ENCODE results near the gene MEF2D. TPM values are rescaled to one million over a fixed set of nuclear protein-coding genes. Genes with fewer than 3 reads are reported as not detected.

Gene MEF2D
- total RNA-seq, 2 experiments from 2014 or later: 32.1 to 33.6 TPM

GRCh38 chr1:156419854-156420204, 80.7 kb downstream of the MEF2D start:
- intact Hi-C loops (cut with DNase I, micrococcal nuclease): loop anchor here in 1 of 2 experiments (2.0 kb wide), 1 partner anchor 19 kb away; no protein-coding TSS in a partner anchor
- ChIA-PET POLR2A (no interaction called here), CTCF (interaction anchor here (0.5 to 13.8 kb wide), 8 partner anchors 9 to 237 kb away, joined by 3 to 74 read pairs (median 6); no protein-coding TSS in a partner anchor)
- no peak overlapping the region for H3K27ac Mint-ChIP-seq
- H3K9me3 Mint-ChIP-seq (ENCODE audit: low read depth): no peaks in the 10 kb centered on the region
- H3K36me3 Mint-ChIP-seq (ENCODE audit: low read depth): no peaks in the 10 kb centered on the region
- H3K4me1 Mint-ChIP-seq: peaks cover 17% of the 10 kb centered on the region
- ATAC-seq (peak; percentile 3), DNase-seq (peak; percentile 35)
- peak overlapping the region; percentile 70 for H3K4me3 Mint-ChIP-seq
- peaks cover 76% of the 10 kb centered on the region for H3K27me3 Mint-ChIP-seq

- ChIA-PET POLR2A (no interaction called here), CTCF (interaction anchor here (0.6 to 13.8 kb wide), 12 partner anchors 12 to 1094 kb away, joined by 3 to 74 read pairs (median 4); no protein-coding TSS in a partner anchor)
- peaks cover 17% of the 10 kb centered on the region for H3K4me1 Mint-ChIP-seq
- no peak for DNase-seq
- H3K27me3 Mint-ChIP-seq: peaks cover 73% of the 10 kb centered on the region
- intact Hi-C loops (cut with DNase I, micrococcal nuclease): no loop called here
- no peak overlapping the region for H3K27ac Mint-ChIP-seq
- no peaks in the 10 kb centered on the region for H3K36me3 Mint-ChIP-seq (ENCODE audit: low read depth)
- no peak overlapping the region for H3K4me3 Mint-ChIP-seq
- ATAC-seq: no peak
- H3K9me3 Mint-ChIP-seq (ENCODE audit: low read depth): no peaks in the 10 kb centered on the region
Measured at GRCh38 chr1:156418416-156419070, 82.0 kb downstream of the MEF2D start.

GRCh38 chr1:156417401-156418020, 83.1 kb downstream of the MEF2D start:
- Mint-ChIP-seq H3K9me3 (ENCODE audit: low read depth) (no peaks in the 10 kb centered on the region), H3K27ac (no peak overlapping the region), H3K4me1 (peaks cover 17% of the 10 kb centered on the region), H3K27me3 (peaks cover 64% of the 10 kb centered on the region), H3K36me3 (ENCODE audit: low read depth) (no peaks in the 10 kb centered on the region), H3K4me3 (no peak overlapping the region)
- DNase-seq: no peak
- CTCF ChIA-PET: interaction anchor here (1.0 to 13.8 kb wide), 2 partner anchors 32 to 37 kb away, joined by 6 to 74 read pairs; no protein-coding TSS in a partner anchor
- ATAC-seq: no peak
- POLR2A ChIA-PET: interaction anchor here (0.6 kb wide), 1 partner anchor 95 kb away, joined by 5 read pairs; no protein-coding TSS in a partner anchor
- intact Hi-C loops (cut with DNase I, micrococcal nuclease): no loop called here

DNA sequence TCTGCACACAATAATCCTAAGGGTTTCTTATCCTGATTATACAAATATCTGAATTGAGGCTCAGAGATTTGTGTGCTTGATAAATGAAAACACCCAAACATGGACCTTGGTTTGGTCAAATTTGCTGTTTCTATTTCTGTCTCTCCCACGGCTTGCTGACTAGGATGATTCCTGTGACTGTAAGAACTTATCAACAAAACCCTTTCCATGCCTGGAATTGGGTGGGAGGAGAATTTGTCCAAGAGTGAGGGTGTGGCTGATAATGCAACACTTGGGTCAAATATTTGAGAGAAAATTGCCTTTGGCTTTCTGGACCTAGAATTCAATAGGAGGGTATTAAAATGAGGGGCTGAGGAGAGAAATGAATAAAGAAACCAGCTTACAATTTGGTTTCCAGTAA, 83.6 kb downstream of the MEF2D start:
- peaks cover 16% of the 10 kb centered on the region for H3K4me1 Mint-ChIP-seq
- H3K36me3 Mint-ChIP-seq (ENCODE audit: low read depth): no peaks in the 10 kb centered on the region
- no peaks in the 10 kb centered on the region for H3K9me3 Mint-ChIP-seq (ENCODE audit: low read depth)
- DNase-seq (no peak), ATAC-seq (no peak)
- intact Hi-C loops (cut with DNase I, micrococcal nuclease): no loop called here
- POLR2A ChIA-PET: interaction anchor here (0.6 kb wide), 1 partner anchor 96 kb away, joined by 5 read pairs; no protein-coding TSS in a partner anchor
- H3K27ac Mint-ChIP-seq: no peak overlapping the region
- CTCF ChIA-PET: interaction anchor here (3.0 to 13.8 kb wide), 2 partner anchors 29 to 31 kb away, joined by 16 to 74 read pairs; no protein-coding TSS in a partner anchor
- H3K4me3 Mint-ChIP-seq: no peak overlapping the region
- H3K27me3 Mint-ChIP-seq: peaks cover 62% of the 10 kb centered on the region

DNA sequence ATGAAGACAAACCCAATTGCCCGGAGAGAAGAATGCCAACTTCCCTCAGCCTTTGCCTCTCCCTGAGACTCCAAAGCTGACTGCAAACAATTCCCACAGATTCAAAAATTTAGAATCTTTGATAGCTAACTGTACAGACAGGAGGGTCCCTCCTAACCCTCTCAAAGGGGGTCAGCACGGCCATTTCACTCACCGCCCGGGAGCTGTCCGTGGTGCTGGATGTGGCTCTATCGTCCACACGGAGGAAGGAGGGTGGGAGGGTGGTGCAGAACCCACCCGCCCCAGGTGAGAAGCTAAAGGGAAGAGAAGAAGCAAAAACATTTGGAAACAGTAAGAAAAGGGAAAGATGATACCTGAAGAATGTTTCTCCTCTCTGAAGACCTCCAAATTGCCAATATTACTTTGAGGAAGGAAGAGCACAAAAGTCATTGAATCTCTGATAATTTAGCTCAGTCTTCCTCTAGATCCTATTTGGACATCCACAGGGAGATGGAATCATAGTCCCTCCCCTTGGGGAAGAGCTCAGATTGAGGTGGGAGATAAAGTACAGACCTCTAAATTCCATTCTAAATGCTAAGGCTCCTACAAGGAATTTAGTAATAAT, 86.0 kb downstream of the MEF2D start:
- POLR2A ChIA-PET: interaction anchor here (0.6 kb wide), 1 partner anchor 87 kb away, joined by 3 read pairs; no protein-coding TSS in a partner anchor
- peak; percentile 57 for DNase-seq
- Mint-ChIP-seq H3K27ac (no peak overlapping the region), H3K36me3 (ENCODE audit: low read depth) (no peaks in the 10 kb centered on the region), H3K27me3 (peaks cover 44% of the 10 kb centered on the region), H3K9me3 (ENCODE audit: low read depth) (no peaks in the 10 kb centered on the region), H3K4me3 (no peak overlapping the region), H3K4me1 (peaks cover under 1% of the 10 kb centered on the region)
- CTCF ChIA-PET: interaction anchor here (0.9 to 13.8 kb wide), 6 partner anchors 13 to 210 kb away, joined by 4 to 74 read pairs (median 4); no protein-coding TSS in a partner anchor
- intact Hi-C loops (cut with DNase I, micrococcal nuclease): no loop called here
- no peak for ATAC-seq

Small RNAs within 50 kb of the gene (microRNA-seq; reads per million reads assigned to microRNA genes)
- not detected for gene MIR9-1 (ENCODE audit: borderline replicate concordance)

Other genes starting within 250 kb of the MEF2D start
- 10 to 100 TPM; 61.7 to 64.6 TPM for gene SMG5, start 217.9 kb downstream of the MEF2D start, total RNA-seq
- 10 to 100 TPM; 10.2 to 10.5 TPM for gene TMEM79, start 216.4 kb downstream of the MEF2D start, total RNA-seq
- gene GLMP, start 205.1 kb downstream of the MEF2D start, total RNA-seq: 10 to 100 TPM; 10.8 to 12.1 TPM
- under 1 TPM in 1 of 2 experiments, not detected in 1; 0.28 TPM for gene VHLL, start 201.5 kb downstream of the MEF2D start, total RNA-seq
- gene CCT3, start 162.5 kb downstream of the MEF2D start, total RNA-seq: 100 to 1,000 TPM; 297 to 406 TPM
- under 1 TPM; 0.25 to 0.83 TPM for gene TSACC, start 162.2 kb downstream of the MEF2D start, total RNA-seq
- gene RHBG, start 131.6 kb downstream of the MEF2D start, total RNA-seq: not detected
- 10 to 100 TPM; 14.9 to 16.0 TPM for gene IQGAP3, start 71.8 kb upstream of the MEF2D start, total RNA-seq
- 1 to 10 TPM; 7.3 to 9.1 TPM for gene TTC24, start 78.9 kb upstream of the MEF2D start, total RNA-seq
- gene NAXE, start 91.0 kb upstream of the MEF2D start, total RNA-seq: 10 to 100 TPM; 79.9 to 82.0 TPM
- gene GPATCH4, start 100.7 kb upstream of the MEF2D start, total RNA-seq: 10 to 100 TPM; 38.5 to 48.7 TPM
- under 1 TPM in 1 of 2 experiments, not detected in 1; 0.34 TPM for gene HAPLN2, start 118.6 kb upstream of the MEF2D start, total RNA-seq
- gene BCAN, start 141.3 kb upstream of the MEF2D start, total RNA-seq: not detected
- gene NES, start 176.6 kb upstream of the MEF2D start, total RNA-seq: under 1 TPM in 1 of 2 experiments, not detected in 1; 0.02 TPM
- under 1 TPM; 0.88 to 0.98 TPM for gene CRABP2, start 204.8 kb upstream of the MEF2D start, total RNA-seq
- 10 to 100 TPM; 31.0 to 40.5 TPM for gene METTL25B, start 227.7 kb upstream of the MEF2D start, total RNA-seq
- gene ISG20L2, start 228.0 kb upstream of the MEF2D start, total RNA-seq: 10 to 100 TPM; 48.4 to 65.2 TPM
- 10 to 100 TPM; 81.9 to 89.7 TPM for gene MRPL24, start 240.3 kb upstream of the MEF2D start, total RNA-seq

All from activated CD4-positive, alpha-beta T cell treated with anti-CD3 and anti-CD28 coated beads for 36 hours (primary cell).